ENCODE measurements around the gene S100A2.
"Not testable (repeated sequence)": the region's sequence is repeated elsewhere in the genome, so short reads cannot be mapped to it uniquely, and the experiment has no call there.

Gene S100A2

DNA sequence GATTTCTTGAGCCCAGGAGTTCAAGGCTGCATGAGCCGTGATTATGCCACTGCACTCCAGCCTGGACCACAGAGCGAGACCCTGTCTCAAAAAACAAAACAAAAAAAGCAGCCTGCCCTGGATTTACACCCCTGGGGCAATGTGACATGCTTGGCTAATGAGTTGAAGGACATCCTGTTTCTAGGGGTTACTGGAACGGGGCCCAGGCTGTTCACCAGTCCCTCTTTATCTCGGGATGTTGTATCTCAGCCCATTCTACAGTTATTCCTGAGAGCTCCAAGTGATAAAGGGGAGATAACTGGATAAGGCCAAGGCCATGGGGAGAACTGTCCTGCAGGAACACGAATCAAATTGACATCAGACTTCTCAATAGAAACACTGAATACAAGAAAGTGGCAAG, 21.7 kb upstream of the S100A2 start:
- Histone ChIP-seq H3K4me1 (ENCODE audit: control insufficient read depth, low read length) (peaks cover 6% of the 10 kb centered on the region), H3K9me2 (replicated peaks; ENCODE audit: control insufficient read depth, low read length) (no peaks in the 10 kb centered on the region), H3K36me3 (ENCODE audit: control insufficient read depth, low read length) (no peaks in the 10 kb centered on the region), H3K27ac (ENCODE audit: low read depth, low read length) (no peak overlapping the region), H3F3A (ENCODE audit: control insufficient read depth, insufficient read depth) (no peaks in the 10 kb centered on the region), H4K20me1 (ENCODE audit: control insufficient read depth, insufficient read depth, low read depth, low read length) (no peaks in the 10 kb centered on the region), H3K9me3 (ENCODE audit: control insufficient read depth, insufficient read depth, low read length) (no peaks in the 10 kb centered on the region), H3K4me3 (ENCODE audit: low read length) (no peak overlapping the region), H3K27me3 (ENCODE audit: control insufficient read depth, low read length) (no peaks in the 10 kb centered on the region; the same call in none of the 2 replicates), H3K79me2 (ENCODE audit: control insufficient read depth, low read length) (no peaks in the 10 kb centered on the region), H3K4me2 (ENCODE audit: low read length) (no peak overlapping the region)
- no peak for TF ChIP-seq CTCF (IDR thresholded peaks at IDR 0.05; ENCODE audit: low read depth, low read length, poor library complexity, severe bottlenecking)
- TF ChIP-seq EZH2phosphoT487 (IDR thresholded peaks at IDR 0.05; ENCODE audit: borderline replicate concordance, low read length) = no peak

DNA sequence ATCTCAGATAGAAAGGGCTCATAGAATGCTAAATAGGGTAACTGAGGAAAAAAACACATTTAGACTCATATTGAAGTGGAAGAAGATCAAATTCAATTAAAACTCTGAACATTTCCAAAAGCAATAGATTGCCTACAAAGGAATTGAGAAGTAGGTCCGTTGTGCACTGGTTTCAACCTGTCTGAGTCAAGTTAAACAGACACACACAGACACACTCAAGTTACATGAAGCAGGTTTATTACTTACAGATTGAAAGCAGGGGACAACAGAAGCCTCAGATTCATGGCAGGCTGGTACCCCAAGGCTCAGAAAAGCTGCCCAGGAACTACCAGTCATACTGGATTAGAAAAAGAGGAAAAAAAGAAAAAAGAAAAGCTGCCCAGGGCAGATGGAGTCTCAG, 20.7 kb upstream of the S100A2 start:
- H3K4me3 ChIP-seq (ENCODE audit: low read length) = no peak overlapping the region
- no peaks in the 10 kb centered on the region for H4K20me1 ChIP-seq (ENCODE audit: control insufficient read depth, insufficient read depth, low read depth, low read length)
- no peaks in the 10 kb centered on the region for H3K79me2 ChIP-seq (ENCODE audit: control insufficient read depth, low read length)
- TF ChIP-seq EZH2phosphoT487 (IDR thresholded peaks at IDR 0.05; ENCODE audit: borderline replicate concordance, low read length) = no peak
- TF ChIP-seq CTCF (IDR thresholded peaks at IDR 0.05; ENCODE audit: low read depth, low read length, poor library complexity, severe bottlenecking) = no peak
- no peaks in the 10 kb centered on the region for H3K9me2 ChIP-seq (replicated peaks; ENCODE audit: control insufficient read depth, low read length)
- H3K27me3 ChIP-seq (ENCODE audit: control insufficient read depth, low read length) = no peaks in the 10 kb centered on the region; the same call in none of the 2 replicates
- H3K4me1 ChIP-seq (ENCODE audit: control insufficient read depth, low read length) = peaks cover 6% of the 10 kb centered on the region
- H3K36me3 ChIP-seq (ENCODE audit: control insufficient read depth, low read length) = no peaks in the 10 kb centered on the region
- no peaks in the 10 kb centered on the region for H3K9me3 ChIP-seq (ENCODE audit: control insufficient read depth, insufficient read depth, low read length)
- no peaks in the 10 kb centered on the region for H3F3A ChIP-seq (ENCODE audit: control insufficient read depth, insufficient read depth)
- no peak overlapping the region for H3K4me2 ChIP-seq (ENCODE audit: low read length)
- H3K27ac ChIP-seq (ENCODE audit: low read depth, low read length) = no peak overlapping the region

DNA sequence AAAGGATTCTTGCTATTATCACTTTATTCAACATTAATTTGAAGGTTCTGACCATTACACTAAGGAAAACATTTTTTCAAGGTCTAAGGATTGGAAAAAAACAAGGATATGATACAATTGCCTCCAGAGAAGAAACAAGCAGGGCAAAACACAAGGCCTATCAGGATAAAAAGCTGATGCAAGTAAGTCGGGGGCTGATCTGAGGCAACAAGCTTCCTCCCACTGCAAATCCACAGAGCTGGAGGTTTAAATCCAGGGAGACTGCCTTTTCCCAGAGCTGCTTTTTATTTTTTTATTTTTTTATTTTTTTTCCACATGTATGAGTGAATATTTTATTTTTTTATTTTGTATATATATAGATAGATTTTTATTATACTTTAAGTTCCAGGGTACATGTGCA, 19.4 kb upstream of the S100A2 start:
- no peaks in the 10 kb centered on the region for H3K36me3 ChIP-seq (ENCODE audit: control insufficient read depth, low read length)
- no peaks in the 10 kb centered on the region for H3K79me2 ChIP-seq (ENCODE audit: control insufficient read depth, low read length)
- TF ChIP-seq CTCF (IDR thresholded peaks at IDR 0.05; ENCODE audit: low read depth, low read length, poor library complexity, severe bottlenecking) (no peak), EZH2phosphoT487 (IDR thresholded peaks at IDR 0.05; ENCODE audit: borderline replicate concordance, low read length) (no peak)
- no peaks in the 10 kb centered on the region for H4K20me1 ChIP-seq (ENCODE audit: control insufficient read depth, insufficient read depth, low read depth, low read length)
- no peaks in the 10 kb centered on the region for H3K9me2 ChIP-seq (replicated peaks; ENCODE audit: control insufficient read depth, low read length)
- H3K4me1 ChIP-seq (ENCODE audit: control insufficient read depth, low read length) = peaks cover 6% of the 10 kb centered on the region
- no peaks in the 10 kb centered on the region; the same call in none of the 2 replicates for H3K27me3 ChIP-seq (ENCODE audit: control insufficient read depth, low read length)
- H3K4me3 ChIP-seq (ENCODE audit: low read length) = no peak overlapping the region
- no peaks in the 10 kb centered on the region for H3K9me3 ChIP-seq (ENCODE audit: control insufficient read depth, insufficient read depth, low read length)
- H3K4me2 ChIP-seq (ENCODE audit: low read length) = no peak overlapping the region
- H3K27ac ChIP-seq (ENCODE audit: low read depth, low read length) = no peak overlapping the region
- H3F3A ChIP-seq (ENCODE audit: control insufficient read depth, insufficient read depth) = no peaks in the 10 kb centered on the region

DNA sequence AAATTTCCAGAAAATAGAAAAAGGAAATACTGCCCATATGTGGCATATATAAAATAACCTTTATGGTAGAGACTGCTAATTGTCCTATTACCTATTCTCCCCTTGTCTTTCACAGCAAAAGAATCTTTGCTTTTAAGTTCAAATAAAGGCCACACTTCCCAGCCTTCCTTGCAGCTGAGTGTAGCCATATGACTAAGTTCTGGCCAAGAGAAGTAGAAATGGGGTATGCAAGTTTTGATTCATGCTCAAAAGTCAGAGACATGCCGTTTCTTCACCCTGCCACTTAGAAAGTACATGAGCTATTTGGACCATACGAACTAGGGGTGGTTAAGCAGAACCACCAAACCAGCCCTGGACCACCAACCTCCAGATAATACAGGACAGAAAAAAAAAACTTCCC, 18.3 kb upstream of the S100A2 start:
- Histone ChIP-seq H3K79me2 (ENCODE audit: control insufficient read depth, low read length) (no peaks in the 10 kb centered on the region), H3K27ac (ENCODE audit: low read depth, low read length) (no peak overlapping the region), H4K20me1 (ENCODE audit: control insufficient read depth, insufficient read depth, low read depth, low read length) (no peaks in the 10 kb centered on the region), H3K27me3 (ENCODE audit: control insufficient read depth, low read length) (peaks cover 5% of the 10 kb centered on the region), H3F3A (ENCODE audit: control insufficient read depth, insufficient read depth) (no peaks in the 10 kb centered on the region), H3K4me2 (ENCODE audit: low read length) (no peak overlapping the region), H3K4me1 (ENCODE audit: control insufficient read depth, low read length) (peaks cover 6% of the 10 kb centered on the region), H3K4me3 (ENCODE audit: low read length) (no peak overlapping the region), H3K36me3 (ENCODE audit: control insufficient read depth, low read length) (no peaks in the 10 kb centered on the region), H3K9me3 (ENCODE audit: control insufficient read depth, insufficient read depth, low read length) (no peaks in the 10 kb centered on the region), H3K9me2 (replicated peaks; ENCODE audit: control insufficient read depth, low read length) (no peaks in the 10 kb centered on the region)
- no peak for TF ChIP-seq EZH2phosphoT487 (IDR thresholded peaks at IDR 0.05; ENCODE audit: borderline replicate concordance, low read length)
- no peak for TF ChIP-seq CTCF (IDR thresholded peaks at IDR 0.05; ENCODE audit: low read depth, low read length, poor library complexity, severe bottlenecking)

DNA sequence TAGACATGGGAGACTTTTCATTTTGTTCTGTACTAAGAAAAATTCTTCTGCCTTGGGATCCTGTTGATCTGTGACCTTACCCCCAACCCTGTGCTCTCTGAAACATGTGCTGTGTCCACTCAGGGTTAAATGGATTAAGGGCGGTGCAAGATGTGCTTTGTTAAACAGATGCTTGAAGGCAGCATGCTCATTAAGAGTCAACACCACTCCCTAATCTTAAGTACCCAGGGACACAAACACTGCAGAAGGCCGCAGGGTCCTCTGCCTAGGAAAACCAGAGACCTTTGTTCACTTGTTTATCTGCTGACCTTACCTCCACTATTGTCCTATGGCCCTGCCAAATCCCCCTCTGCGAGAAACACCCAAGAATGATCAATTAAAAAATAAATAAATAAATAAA, 17.9 kb upstream of the S100A2 start:
- H3K4me2 ChIP-seq (ENCODE audit: low read length); H3K27ac ChIP-seq (ENCODE audit: low read depth, low read length); H3K9me3 ChIP-seq (ENCODE audit: control insufficient read depth, insufficient read depth, low read length); H3K4me1 ChIP-seq (ENCODE audit: control insufficient read depth, low read length); H3F3A ChIP-seq (ENCODE audit: control insufficient read depth, insufficient read depth); H3K79me2 ChIP-seq (ENCODE audit: control insufficient read depth, low read length); H3K4me3 ChIP-seq (ENCODE audit: low read length); H3K9me2 ChIP-seq (replicated peaks; ENCODE audit: control insufficient read depth, low read length); H4K20me1 ChIP-seq (ENCODE audit: control insufficient read depth, insufficient read depth, low read depth, low read length); H3K36me3 ChIP-seq (ENCODE audit: control insufficient read depth, low read length); H3K27me3 ChIP-seq (ENCODE audit: control insufficient read depth, low read length): not testable (repeated sequence)

All from DOHH2 (cell line).